Mucosa of descending colon (tissue), 3 donors: ENCODE results near the gene HDC. TPM values are rescaled to one million over a fixed set of nuclear protein-coding genes. Genes with fewer than 3 reads are reported as not detected.

Experiments used
- ATAC-seq: fragments of 200-7000 bp; cut with Tn5 transposase; one replicate; pipeline ENCODE4 v1.9.1; 2020; ENCODE audit warnings: mild to moderate bottlenecking, moderate library complexity
- DNase-seq, 3 donors: peaks; one replicate each; pipeline ENCODE4 v3.0.0-alpha.2; 2020
- H3K36me3 ChIP-seq: fragments of 200-600 bp; one replicate; pipeline ENCODE4 v1.8.0; 2021; ENCODE audit warnings: low read depth, mild to moderate bottlenecking
- H3K4me1 ChIP-seq: fragments of 200-600 bp; one replicate; pipeline ENCODE4 v1.8.0; 2021; ENCODE audit warnings: low read depth, mild to moderate bottlenecking
- H3K4me3 ChIP-seq: fragments of 200-600 bp; one replicate; pipeline ENCODE4 v1.8.0; 2021; ENCODE audit warnings: mild to moderate bottlenecking
- H3K9me3 ChIP-seq: fragments of 200-600 bp; one replicate; pipeline ENCODE4 v1.8.0; 2021; ENCODE audit warnings: mild to moderate bottlenecking
- intact Hi-C, 2 donors: fragments of 100-400 bp; cut with DNase I in 1 of 2; cut with micrococcal nuclease in 1 of 2; formaldehyde crosslinking; loops; one replicate each; pipeline versions ENCODE4 v1.11.0 to v1.11.1; 2022; cut with DNase I, micrococcal nuclease
- total RNA-seq, 3 donors: library from RNA; stranded (reverse); fragmentation: NEBNext Ultra II Directional in 2 of 3; extraction: Animal tissue kit (Norgen Biotek cat#: 25700) in 2 of 3; gene quantifications; one replicate each; pipeline versions ENCODE4 v1.2.1 to v1.2.4, GENCODE V29; 2021 to 2023
- TF ChIP-seq, protein P1 (sequence below): fragments of 200-600 bp; IDR thresholded peaks from one replicate; pipeline ENCODE4 v1.8.0; 2022; ENCODE audit warnings: antibody characterized with exemption, mild to moderate bottlenecking
- donor health status: DM: no; HTN: no; CAD: no; lungs with moderate emphysema.
- donor health status: DM: no; HTN: no; CAD: no.
- donor health status: DM: no; HTN: yes; CAD: no.

HDC gene
- total RNA-seq, 3 donors from 2014 or later, result 0.52 to 5.0 (median 4.9) TPM

DNA sequence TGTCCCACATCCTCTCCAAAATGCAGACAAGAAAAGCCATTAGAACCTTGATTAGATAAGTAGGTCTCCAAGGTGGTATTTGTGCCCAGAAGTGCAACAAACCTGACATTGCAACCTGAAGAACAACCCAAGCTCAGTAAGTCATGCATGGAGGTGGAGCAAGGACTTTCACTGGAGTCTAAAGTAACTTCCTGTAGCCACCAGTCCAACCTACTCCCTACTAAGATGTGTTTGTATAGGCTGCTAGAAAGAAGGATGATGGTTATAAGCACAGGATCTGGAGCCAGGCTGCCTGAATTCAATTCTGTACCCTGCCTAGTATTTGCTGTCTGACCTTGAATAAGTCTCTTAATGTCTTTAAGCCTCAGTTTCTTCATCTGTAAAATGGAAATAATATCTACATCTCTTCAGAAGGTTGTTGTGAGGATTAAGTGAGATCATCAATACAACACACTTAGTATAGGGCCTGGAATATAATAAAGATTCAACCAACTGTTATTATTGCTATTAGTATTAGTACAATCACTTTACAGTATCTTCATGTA is 32.3 kb downstream of the HDC start:
- Histone ChIP-seq H3K4me3 (no peak overlapping the region), H3K36me3 (no peaks in the 10 kb centered on the region), H3K9me3 (no peaks in the 10 kb centered on the region), H3K4me1 (peaks cover 6% of the 10 kb centered on the region)
- intact Hi-C loops, result no loop called here
- DNase-seq, result peak in 1 of 3 donors; percentile 13
- TF ChIP-seq, protein P1, sequence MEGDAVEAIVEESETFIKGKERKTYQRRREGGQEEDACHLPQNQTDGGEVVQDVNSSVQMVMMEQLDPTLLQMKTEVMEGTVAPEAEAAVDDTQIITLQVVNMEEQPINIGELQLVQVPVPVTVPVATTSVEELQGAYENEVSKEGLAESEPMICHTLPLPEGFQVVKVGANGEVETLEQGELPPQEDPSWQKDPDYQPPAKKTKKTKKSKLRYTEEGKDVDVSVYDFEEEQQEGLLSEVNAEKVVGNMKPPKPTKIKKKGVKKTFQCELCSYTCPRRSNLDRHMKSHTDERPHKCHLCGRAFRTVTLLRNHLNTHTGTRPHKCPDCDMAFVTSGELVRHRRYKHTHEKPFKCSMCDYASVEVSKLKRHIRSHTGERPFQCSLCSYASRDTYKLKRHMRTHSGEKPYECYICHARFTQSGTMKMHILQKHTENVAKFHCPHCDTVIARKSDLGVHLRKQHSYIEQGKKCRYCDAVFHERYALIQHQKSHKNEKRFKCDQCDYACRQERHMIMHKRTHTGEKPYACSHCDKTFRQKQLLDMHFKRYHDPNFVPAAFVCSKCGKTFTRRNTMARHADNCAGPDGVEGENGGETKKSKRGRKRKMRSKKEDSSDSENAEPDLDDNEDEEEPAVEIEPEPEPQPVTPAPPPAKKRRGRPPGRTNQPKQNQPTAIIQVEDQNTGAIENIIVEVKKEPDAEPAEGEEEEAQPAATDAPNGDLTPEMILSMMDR, result no peak
- peak; percentile 91 for ATAC-seq

DNA sequence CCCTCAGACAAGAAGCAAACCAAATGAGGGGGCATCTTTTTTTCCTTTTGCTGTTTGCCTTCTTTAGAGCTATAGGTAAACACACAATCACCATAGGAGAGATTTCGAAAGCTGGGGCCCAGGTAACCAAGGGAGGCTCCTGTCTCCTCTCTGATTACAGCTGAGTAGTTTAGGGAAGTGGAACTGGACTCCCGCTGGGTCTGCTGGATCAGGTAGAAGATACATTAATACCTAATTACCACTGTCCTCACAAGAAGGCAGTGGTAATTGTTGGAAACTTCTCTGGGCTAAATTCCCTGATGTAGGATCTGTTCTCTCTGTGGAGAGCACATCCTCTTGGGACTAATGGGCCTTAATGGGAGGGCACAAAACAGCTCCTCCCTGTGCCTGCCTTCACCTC is 32.7 kb downstream of the HDC start:
- no peaks in the 10 kb centered on the region for H3K9me3 ChIP-seq
- peak; percentile 5 for ATAC-seq
- H3K4me3 ChIP-seq, result no peak overlapping the region
- TF ChIP-seq, protein P1, result no peak
- no peaks in the 10 kb centered on the region for H3K36me3 ChIP-seq
- no peak for DNase-seq
- peaks cover 6% of the 10 kb centered on the region for H3K4me1 ChIP-seq
- intact Hi-C loops, result no loop called here

DNA sequence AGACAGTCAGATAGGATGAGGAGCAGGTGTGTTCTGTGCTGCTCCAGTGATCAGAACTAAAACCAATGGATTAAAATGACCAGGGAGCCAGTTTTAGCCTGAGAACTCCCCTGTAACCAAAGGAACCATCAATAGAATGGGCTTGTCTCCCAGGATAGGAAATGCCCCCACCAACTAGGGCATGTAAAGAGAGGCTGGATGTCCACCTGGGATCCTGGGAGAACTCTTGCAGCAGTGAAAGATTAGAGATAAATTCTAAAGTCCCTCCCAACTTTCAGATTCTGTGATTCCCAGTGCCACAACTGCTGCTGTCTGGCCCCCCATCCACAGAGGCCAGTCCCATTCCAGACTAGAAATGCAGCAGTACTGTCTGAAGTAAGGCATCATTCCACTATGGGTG is 33.8 kb downstream of the HDC start:
- no peaks in the 10 kb centered on the region for H3K36me3 ChIP-seq
- intact Hi-C loops, result no loop called here
- TF ChIP-seq, protein P1, result no peak

DNA sequence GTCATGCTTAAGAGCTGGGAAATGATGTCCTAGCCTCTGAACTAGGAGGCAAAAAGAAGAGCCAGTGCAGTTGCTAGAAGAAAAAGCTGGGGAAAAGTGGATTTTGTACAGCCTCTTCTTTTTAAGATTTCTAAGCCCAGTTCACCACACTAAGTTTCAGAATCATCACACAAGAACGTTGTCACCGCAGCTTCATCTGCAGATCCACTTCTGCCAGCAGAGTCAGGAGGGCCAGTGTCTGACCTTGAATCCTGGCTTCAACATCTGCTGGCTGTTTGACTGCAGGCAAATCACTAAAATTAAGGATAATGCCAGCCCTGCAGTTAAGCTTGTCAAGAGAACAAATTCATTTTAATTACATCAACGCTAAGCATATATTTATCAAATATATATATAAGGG is 36.2 kb downstream of the HDC start:
- Histone ChIP-seq H3K4me3 (no peak overlapping the region), H3K9me3 (no peaks in the 10 kb centered on the region), H3K36me3 (no peaks in the 10 kb centered on the region), H3K4me1 (peaks cover 6% of the 10 kb centered on the region)
- intact Hi-C loops, result no loop called here
- ATAC-seq (no peak), DNase-seq (no peak)
- TF ChIP-seq, protein P1, result no peak

More for the DNA sequence above, 33.8 kb downstream of the HDC start:
- no peaks in the 10 kb centered on the region for H3K9me3 ChIP-seq
- DNase-seq (no peak), ATAC-seq (no peak)
- H3K4me3 ChIP-seq, result no peak overlapping the region
- peaks cover 6% of the 10 kb centered on the region for H3K4me1 ChIP-seq

DNA sequence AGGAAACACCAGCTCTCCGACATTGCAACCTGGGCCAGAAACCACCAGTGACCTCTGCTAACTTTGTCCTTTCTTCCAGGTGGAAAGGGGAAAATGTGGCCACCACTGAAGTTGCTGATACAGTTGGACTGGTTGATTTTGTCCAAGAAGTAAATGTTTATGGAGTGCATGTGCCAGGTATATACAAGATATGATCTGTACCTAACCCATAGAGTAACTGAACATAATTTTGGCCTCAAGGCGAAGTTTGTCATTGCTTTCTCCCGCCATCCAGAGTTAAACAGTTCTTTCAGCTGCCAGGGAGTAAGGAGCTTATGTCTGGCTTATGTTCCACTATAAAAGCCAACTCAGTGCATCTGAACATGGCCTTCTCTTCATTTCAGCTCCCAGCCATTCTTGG is 36.7 kb downstream of the HDC start:
- peaks cover 6% of the 10 kb centered on the region for H3K4me1 ChIP-seq
- no peak for DNase-seq
- intact Hi-C loops, result no loop called here
- no peaks in the 10 kb centered on the region for H3K9me3 ChIP-seq
- no peak for ATAC-seq
- H3K36me3 ChIP-seq, result no peaks in the 10 kb centered on the region
- TF ChIP-seq, protein P1, result no peak
- H3K4me3 ChIP-seq, result no peak overlapping the region

DNA sequence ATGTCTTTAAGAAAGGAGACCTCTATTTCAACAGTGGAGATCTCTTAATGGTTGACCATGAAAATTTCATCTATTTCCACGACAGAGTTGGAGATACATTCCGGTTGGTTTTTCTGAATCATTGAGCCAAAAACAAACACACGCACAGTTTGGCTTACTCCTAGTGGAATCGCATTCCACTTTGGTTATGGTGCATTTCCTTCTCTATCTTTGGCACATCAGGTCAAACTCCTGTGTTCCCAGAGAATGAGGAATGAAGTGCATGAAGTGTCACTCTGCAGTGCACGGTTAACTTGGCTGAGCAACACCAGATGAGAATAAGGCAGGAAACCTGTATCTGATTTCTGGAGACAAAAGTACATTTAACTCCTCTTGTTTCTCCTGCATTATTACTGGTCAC is 38.5 kb downstream of the HDC start:
- no peak overlapping the region for H3K4me3 ChIP-seq
- intact Hi-C loops, result no loop called here
- no peak for ATAC-seq

More for the DNA sequence above, 38.5 kb downstream of the HDC start:
- DNase-seq, result no peak
- TF ChIP-seq, protein P1, result no peak
- H3K9me3 ChIP-seq, result no peaks in the 10 kb centered on the region
- no peaks in the 10 kb centered on the region for H3K36me3 ChIP-seq
- H3K4me1 ChIP-seq, result no peaks in the 10 kb centered on the region
